HEK293 (cell line): ENCODE measurements around the gene LYZL1.

Experiments
- CTCF ChIA-PET: fragments of 350-600 bp; formaldehyde crosslinking; extraction: SDS; loops from one replicate; lab custom pipeline; 2021; ENCODE audit warnings: antibody characterized with exemption; lab: Yijun Ruan, JAX
- POLR2A ChIA-PET: fragments of 300-600 bp; formaldehyde crosslinking; extraction: SDS; loops from one replicate; lab custom pipeline; 2020; ENCODE audit warnings: antibody characterized with exemption, inconsistent platforms; lab: Yijun Ruan, JAX
- H3K27ac ChIP-seq: fragments of 200-500 bp; sonication (Bioruptor generic); 2 replicates; pipeline ENCODE4 v1.5.1; 2014; ENCODE audit warnings: low read depth, low read length, control low read depth, inconsistent platforms; ENCODE audit errors: extremely low read depth
- H3K36me3 ChIP-seq, 2 experiments: fragments of 200-500 bp in 1 of 2; sonication (Bioruptor generic) in 1 of 2; 1 replicate in 1 of 2; 2 replicates in 1 of 2; pipeline ENCODE4 v1.5.1; 2014 to 2017; ENCODE audit warnings: inconsistent platforms in 2 of 2, low read length in 2 of 2; ENCODE audit not compliant: control insufficient read depth in 2 of 2, insufficient read depth in 1 of 2
- H3K4me1 ChIP-seq: fragments of 200-500 bp; sonication (Bioruptor generic); 2 replicates; pipeline ENCODE4 v1.5.1; 2014; ENCODE audit warnings: mild to moderate bottlenecking, low read length, inconsistent platforms; ENCODE audit not compliant: control insufficient read depth, insufficient read depth
- H3K4me3 ChIP-seq: 2 replicates; pipeline ENCODE4 v1.5.1; 2011; ENCODE audit warnings: low read depth, mild to moderate bottlenecking, control low read depth, low read length, moderate library complexity
- H3K9me3 ChIP-seq: fragments of 200-500 bp; sonication (Bioruptor generic); 2 replicates; pipeline ENCODE4 v1.5.1; 2014; ENCODE audit warnings: low read depth, low read length, inconsistent platforms; ENCODE audit not compliant: control insufficient read depth, insufficient read depth
- IKZF3 ChIP-seq: fragments of 450-650 bp; IDR thresholded peaks from 2 replicates; pipeline ENCODE4 v1.5.0; 2018; ENCODE audit warnings: missing biosample characterization, mild to moderate bottlenecking, missing genetic modification characterization, moderate library complexity
- TRIM28 ChIP-seq: IDR thresholded peaks from 2 replicates; pipeline ENCODE4 v1.6.1; 2011; ENCODE audit warnings: low read length, control low read depth, borderline replicate concordance
- WT1 ChIP-seq: fragments of 450-650 bp; formaldehyde crosslinking; IDR thresholded peaks from 2 replicates; pipeline ENCODE4 v1.5.1; 2016; ENCODE audit warnings: missing biosample characterization, missing genetic modification characterization
- YY2 ChIP-seq: fragments of 450-650 bp; formaldehyde crosslinking; IDR thresholded peaks from 2 replicates; pipeline ENCODE4 v1.5.1; 2016; ENCODE audit warnings: missing biosample characterization, missing genetic modification characterization
- ZIC2 ChIP-seq: fragments of 450-650 bp; formaldehyde crosslinking; IDR thresholded peaks from 2 replicates; pipeline ENCODE4 v1.5.1; 2016; ENCODE audit warnings: missing biosample characterization, missing genetic modification characterization
- ZNF133 ChIP-seq: fragments of 450-650 bp; formaldehyde crosslinking; IDR thresholded peaks from 2 replicates; pipeline ENCODE4 v1.5.1; 2016; ENCODE audit warnings: missing biosample characterization, missing genetic modification characterization
- ZNF211 ChIP-seq: fragments of 450-650 bp; formaldehyde crosslinking; IDR thresholded peaks from 2 replicates; pipeline ENCODE4 v1.5.1; 2016; ENCODE audit warnings: low read depth, missing biosample characterization, missing genetic modification characterization
- ZNF501 ChIP-seq: fragments of 450-650 bp; formaldehyde crosslinking; IDR thresholded peaks from 2 replicates; pipeline ENCODE4 v1.5.1; 2016; ENCODE audit warnings: missing biosample characterization, missing genetic modification characterization
- ZNF529 ChIP-seq: fragments of 450-650 bp; formaldehyde crosslinking; IDR thresholded peaks from 2 replicates; pipeline ENCODE4 v1.5.1; 2017; ENCODE audit warnings: missing genetic modification characterization, missing biosample characterization; ENCODE audit not compliant: insufficient replicate concordance
- TF ChIP-seq, protein P1 (sequence below): IDR thresholded peaks from 2 replicates; pipeline ENCODE4 v1.6.1; 2011; ENCODE audit warnings: mild to moderate bottlenecking, low read depth, low read length, borderline replicate concordance
- TF ChIP-seq, protein P2 (sequence below): fragments of 450-650 bp; formaldehyde crosslinking; IDR thresholded peaks from 2 replicates; pipeline ENCODE4 v1.5.1; 2017; ENCODE audit warnings: missing biosample characterization, missing genetic modification characterization
- TF ChIP-seq, protein P3 (sequence below): fragments of 450-650 bp; formaldehyde crosslinking; IDR thresholded peaks from 2 replicates; pipeline ENCODE4 v1.5.1; 2016; ENCODE audit warnings: missing biosample characterization, missing genetic modification characterization
- TF ChIP-seq, protein P4 (sequence below): fragments of 450-650 bp; formaldehyde crosslinking; IDR thresholded peaks from 2 replicates; pipeline ENCODE4 v1.5.1; 2016; ENCODE audit warnings: missing biosample characterization, missing genetic modification characterization

LYZL1 gene

DNA sequence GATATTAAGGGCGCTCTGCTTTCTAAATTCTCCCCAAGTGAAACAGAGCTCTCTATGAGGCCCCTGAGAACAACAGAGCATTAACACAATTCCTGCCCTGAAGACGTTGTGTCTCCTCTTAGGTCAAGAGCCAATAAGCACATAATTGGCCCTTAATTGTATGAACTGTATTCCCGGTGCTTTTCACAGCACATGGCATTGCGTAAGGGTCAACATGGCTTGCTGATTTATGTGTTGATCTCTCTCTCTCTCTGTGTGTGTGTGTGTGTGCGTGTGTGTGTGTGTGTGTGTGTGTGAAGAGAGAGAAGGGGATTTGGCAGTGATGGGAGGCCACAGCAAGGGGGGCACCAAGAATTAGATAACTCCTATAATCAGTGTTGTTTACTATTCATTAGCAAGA lies 40.5 kb downstream of the LYZL1 start:
- ChIA-PET CTCF (interaction anchor here (0.7 kb wide), 1 partner anchor 228 kb away, joined by 3 read pairs; no protein-coding TSS in a partner anchor), POLR2A (no interaction called here)
- Histone ChIP-seq H3K36me3 (no peaks in the 10 kb centered on the region), H3K9me3 (no peaks in the 10 kb centered on the region), H3K4me3 (no peak overlapping the region), H3K4me1 (no peaks in the 10 kb centered on the region), H3K27ac (no peak overlapping the region)
- TF ChIP-seq WT1 (tag by site-specific recombination) (no peak), TRIM28 (peak; percentile 67; the same call in 1 of the 2 replicates), YY2 (tag by site-specific recombination) (peak; percentile 61; the same call in 1 of the 2 replicates), ZNF501 (tag by site-specific recombination) (no peak), ZNF211 (tag by site-specific recombination) (no peak), IKZF3 (tag by site-specific recombination) (no peak), ZIC2 (peak; percentile 29; the same call in 1 of the 2 replicates), ZNF133 (tag by site-specific recombination) (peak; percentile 36; the same call in 1 of the 2 replicates)
- TF ChIP-seq, protein P1, sequence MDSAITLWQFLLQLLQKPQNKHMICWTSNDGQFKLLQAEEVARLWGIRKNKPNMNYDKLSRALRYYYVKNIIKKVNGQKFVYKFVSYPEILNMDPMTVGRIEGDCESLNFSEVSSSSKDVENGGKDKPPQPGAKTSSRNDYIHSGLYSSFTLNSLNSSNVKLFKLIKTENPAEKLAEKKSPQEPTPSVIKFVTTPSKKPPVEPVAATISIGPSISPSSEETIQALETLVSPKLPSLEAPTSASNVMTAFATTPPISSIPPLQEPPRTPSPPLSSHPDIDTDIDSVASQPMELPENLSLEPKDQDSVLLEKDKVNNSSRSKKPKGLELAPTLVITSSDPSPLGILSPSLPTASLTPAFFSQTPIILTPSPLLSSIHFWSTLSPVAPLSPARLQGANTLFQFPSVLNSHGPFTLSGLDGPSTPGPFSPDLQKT = no peak
- TF ChIP-seq, protein P2, sequence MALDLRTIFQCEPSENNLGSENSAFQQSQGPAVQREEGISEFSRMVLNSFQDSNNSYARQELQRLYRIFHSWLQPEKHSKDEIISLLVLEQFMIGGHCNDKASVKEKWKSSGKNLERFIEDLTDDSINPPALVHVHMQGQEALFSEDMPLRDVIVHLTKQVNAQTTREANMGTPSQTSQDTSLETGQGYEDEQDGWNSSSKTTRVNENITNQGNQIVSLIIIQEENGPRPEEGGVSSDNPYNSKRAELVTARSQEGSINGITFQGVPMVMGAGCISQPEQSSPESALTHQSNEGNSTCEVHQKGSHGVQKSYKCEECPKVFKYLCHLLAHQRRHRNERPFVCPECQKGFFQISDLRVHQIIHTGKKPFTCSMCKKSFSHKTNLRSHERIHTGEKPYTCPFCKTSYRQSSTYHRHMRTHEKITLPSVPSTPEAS = peak; percentile 73

DNA sequence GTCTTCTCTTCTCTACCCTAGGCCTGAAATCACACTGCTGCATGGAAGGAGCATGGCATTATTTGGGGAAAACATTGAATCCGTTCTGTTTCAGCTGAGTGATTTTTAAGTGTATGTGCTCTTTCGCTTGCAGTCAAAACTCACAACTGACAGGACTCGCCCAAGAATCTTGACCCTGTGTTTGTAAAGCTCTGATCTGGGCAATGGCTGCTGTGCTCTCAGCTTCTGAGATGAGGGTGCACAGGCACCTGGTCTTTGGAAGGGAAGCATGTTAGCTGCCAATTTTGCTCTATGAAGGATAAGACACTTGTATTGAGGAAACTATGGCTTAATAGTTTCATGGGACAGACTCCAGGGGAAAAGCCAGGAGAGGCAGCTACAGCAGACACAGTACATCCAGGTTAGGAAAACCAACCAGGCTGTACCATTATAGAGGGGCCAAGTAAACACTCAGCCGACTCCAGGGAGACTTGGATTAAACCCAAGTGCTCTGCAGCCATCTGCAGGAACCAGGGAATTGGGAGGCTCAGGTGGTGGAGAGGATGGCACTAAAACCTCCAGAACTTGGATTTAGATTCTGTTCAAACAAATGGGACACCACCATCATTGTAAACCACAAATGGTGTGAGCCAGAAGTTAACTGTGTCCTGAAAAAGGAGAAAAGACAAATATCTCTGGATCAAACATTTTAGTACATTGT lies 43.3 kb downstream of the LYZL1 start:
- TF ChIP-seq, protein P3, sequence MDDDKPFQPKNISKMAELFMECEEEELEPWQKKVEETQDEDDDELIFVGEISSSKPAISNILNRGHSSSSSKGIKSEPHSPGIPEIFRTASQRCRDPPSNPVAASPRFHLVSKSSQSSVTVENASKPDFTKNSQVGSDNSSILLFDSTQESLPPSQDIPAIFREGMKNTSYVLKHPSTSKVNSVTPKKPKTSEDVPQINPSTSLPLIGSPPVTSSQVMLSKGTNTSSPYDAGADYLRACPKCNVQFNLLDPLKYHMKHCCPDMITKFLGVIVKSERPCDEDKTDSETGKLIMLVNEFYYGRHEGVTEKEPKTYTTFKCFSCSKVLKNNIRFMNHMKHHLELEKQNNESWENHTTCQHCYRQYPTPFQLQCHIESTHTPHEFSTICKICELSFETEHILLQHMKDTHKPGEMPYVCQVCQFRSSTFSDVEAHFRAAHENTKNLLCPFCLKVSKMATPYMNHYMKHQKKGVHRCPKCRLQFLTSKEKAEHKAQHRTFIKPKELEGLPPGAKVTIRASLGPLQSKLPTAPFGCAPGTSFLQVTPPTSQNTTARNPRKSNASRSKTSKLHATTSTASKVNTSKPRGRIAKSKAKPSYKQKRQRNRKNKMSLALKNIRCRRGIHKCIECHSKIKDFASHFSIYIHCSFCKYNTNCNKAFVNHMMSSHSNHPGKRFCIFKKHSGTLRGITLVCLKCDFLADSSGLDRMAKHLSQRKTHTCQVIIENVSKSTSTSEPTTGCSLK (tag by site-specific recombination) = no peak
- TF ChIP-seq, protein P4, sequence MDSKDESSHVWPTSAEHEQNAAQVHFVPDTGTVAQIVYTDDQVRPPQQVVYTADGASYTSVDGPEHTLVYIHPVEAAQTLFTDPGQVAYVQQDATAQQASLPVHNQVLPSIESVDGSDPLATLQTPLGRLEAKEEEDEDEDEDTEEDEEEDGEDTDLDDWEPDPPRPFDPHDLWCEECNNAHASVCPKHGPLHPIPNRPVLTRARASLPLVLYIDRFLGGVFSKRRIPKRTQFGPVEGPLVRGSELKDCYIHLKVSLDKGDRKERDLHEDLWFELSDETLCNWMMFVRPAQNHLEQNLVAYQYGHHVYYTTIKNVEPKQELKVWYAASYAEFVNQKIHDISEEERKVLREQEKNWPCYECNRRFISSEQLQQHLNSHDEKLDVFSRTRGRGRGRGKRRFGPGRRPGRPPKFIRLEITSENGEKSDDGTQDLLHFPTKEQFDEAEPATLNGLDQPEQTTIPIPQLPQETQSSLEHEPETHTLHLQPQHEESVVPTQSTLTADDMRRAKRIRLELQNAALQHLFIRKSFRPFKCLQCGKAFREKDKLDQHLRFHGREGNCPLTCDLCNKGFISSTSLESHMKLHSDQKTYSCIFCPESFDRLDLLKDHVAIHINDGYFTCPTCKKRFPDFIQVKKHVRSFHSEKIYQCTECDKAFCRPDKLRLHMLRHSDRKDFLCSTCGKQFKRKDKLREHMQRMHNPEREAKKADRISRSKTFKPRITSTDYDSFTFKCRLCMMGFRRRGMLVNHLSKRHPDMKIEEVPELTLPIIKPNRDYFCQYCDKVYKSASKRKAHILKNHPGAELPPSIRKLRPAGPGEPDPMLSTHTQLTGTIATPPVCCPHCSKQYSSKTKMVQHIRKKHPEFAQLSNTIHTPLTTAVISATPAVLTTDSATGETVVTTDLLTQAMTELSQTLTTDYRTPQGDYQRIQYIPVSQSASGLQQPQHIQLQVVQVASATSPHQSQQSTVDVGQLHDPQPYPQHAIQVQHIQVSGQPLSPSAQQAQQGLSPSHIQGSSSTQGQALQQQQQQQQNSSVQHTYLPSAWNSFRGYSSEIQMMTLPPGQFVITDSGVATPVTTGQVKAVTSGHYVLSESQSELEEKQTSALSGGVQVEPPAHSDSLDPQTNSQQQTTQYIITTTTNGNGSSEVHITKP = peak; percentile 80
- TF ChIP-seq ZNF529 (tag by site-specific recombination) = no peak
- ChIA-PET POLR2A (no interaction called here), CTCF (interaction anchor here (0.6 kb wide), 1 partner anchor 150 kb away, joined by 5 read pairs; no protein-coding TSS in a partner anchor)
- Histone ChIP-seq H3K9me3 (no peaks in the 10 kb centered on the region), H3K4me1 (no peaks in the 10 kb centered on the region), H3K27ac (no peak overlapping the region), H3K36me3 (no peaks in the 10 kb centered on the region), H3K4me3 (no peak overlapping the region)
